Effector memory CD4-positive, alpha-beta T cell (primary cell): ENCODE measurements around the gene SIL1.

ENCODE experiments used
- DNase-seq, 3 donors: peaks; one replicate each; pipeline ENCODE4 v3.0.0-alpha.2; 2020
- H3K27ac ChIP-seq: 2 replicates; pipeline ENCODE4 v1.7.0; 2013; ENCODE audit warnings: mild to moderate bottlenecking, low read length, moderate library complexity; ENCODE audit not compliant: insufficient read depth, poor library complexity, severe bottlenecking
- H3K27me3 ChIP-seq: replicated peaks from 2 replicates; pipeline ENCODE4 v1.7.0; 2013; ENCODE audit warnings: mild to moderate bottlenecking, low read length; ENCODE audit not compliant: insufficient read depth, control insufficient read depth, poor library complexity, severe bottlenecking
- H3K36me3 ChIP-seq: 2 replicates; pipeline ENCODE4 v1.7.0; 2013; ENCODE audit warnings: mild to moderate bottlenecking, low read length, moderate library complexity; ENCODE audit not compliant: control insufficient read depth, insufficient read depth
- H3K4me1 ChIP-seq: 2 replicates; pipeline ENCODE4 v1.7.0; 2013; ENCODE audit warnings: low read length, mild to moderate bottlenecking; ENCODE audit not compliant: control insufficient read depth, insufficient read depth, poor library complexity, severe bottlenecking
- H3K4me3 ChIP-seq: 2 replicates; pipeline ENCODE4 v1.7.0; 2013; ENCODE audit warnings: low read length, low read depth, mild to moderate bottlenecking; ENCODE audit not compliant: insufficient read depth, poor library complexity, severe bottlenecking
- H3K9me3 ChIP-seq: 2 replicates; pipeline ENCODE4 v1.7.0; 2013; ENCODE audit warnings: mild to moderate bottlenecking, low read length, moderate library complexity; ENCODE audit not compliant: control insufficient read depth

Gene SIL1

DNA sequence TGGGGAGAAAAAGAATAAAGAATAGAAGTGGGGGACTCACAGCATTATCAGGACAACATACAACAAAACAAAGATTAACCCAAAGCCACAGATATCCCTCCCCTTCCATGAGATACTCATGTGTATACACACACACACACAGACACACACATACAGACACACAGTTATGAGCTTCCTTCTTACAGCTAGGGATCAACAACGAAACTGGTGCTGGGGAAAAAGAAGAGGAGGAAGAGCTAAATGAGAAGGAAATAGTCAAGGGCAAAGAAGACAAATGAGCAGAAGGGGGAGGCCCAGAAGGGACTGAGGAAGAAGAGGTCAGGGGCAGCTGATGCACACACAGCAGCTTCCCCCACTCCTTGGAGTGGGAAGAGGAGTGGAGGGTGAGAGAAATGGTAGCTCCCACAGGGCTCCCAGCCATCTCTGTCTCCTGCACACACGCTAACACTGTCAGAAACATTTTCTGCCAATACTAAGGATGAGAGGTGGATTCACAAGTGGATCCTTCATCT lies 66.2 kb downstream of the SIL1 start:
- DNase-seq = no peak
- H3K4me3 ChIP-seq = no peak overlapping the region
- H3K27ac ChIP-seq = no peak overlapping the region
- H3K9me3 ChIP-seq = no peaks in the 10 kb centered on the region
- no peaks in the 10 kb centered on the region for H3K4me1 ChIP-seq
- H3K36me3 ChIP-seq = no peaks in the 10 kb centered on the region
- no peaks in the 10 kb centered on the region for H3K27me3 ChIP-seq

DNA sequence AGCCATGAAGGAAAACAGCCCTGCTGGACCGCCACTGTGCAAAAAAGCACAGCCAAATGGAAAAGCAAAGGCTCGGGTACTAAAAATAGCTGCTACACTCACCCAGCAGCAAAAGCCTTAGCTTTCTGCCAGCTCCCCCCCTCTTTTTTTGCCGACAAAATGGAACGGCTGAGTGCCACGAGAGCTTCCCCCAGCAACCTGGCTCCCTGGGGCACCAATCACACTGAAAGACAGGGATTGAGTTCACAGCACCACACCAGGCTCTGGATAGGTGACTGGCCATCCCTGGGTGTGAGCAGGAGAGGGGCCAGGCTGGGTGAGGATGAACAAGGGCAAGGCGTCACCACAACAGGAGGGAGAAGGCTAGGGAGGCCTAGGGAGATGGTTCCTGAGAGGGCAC lies 66.7 kb downstream of the SIL1 start:
- no peak overlapping the region for H3K27ac ChIP-seq
- no peaks in the 10 kb centered on the region for H3K36me3 ChIP-seq
- no peaks in the 10 kb centered on the region for H3K27me3 ChIP-seq
- no peak overlapping the region for H3K4me3 ChIP-seq
- H3K4me1 ChIP-seq = no peaks in the 10 kb centered on the region
- DNase-seq = no peak
- no peaks in the 10 kb centered on the region for H3K9me3 ChIP-seq

DNA sequence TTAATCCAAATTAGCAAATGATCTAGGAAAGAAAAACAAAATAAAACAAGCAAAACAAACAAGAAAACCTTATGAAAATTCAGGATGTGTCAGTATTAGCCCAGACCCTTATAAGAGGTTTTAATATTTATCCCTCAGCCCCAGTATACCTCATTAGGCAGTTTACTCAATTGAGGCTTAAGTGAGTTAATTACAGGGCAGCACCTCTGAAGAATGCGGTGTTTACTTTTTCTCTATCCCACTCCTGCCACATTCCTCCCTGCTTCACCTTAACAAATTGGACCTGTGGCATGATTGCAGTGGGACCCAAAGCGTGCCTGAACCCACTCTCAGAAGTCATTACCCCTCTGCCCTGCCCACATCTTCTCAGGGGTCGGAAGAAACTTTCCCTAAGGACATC lies 67.1 kb downstream of the SIL1 start:
- Histone ChIP-seq H3K36me3 (no peaks in the 10 kb centered on the region), H3K9me3 (no peaks in the 10 kb centered on the region), H3K4me1 (no peaks in the 10 kb centered on the region), H3K27me3 (no peaks in the 10 kb centered on the region), H3K27ac (no peak overlapping the region), H3K4me3 (no peak overlapping the region)
- DNase-seq = no peak

DNA sequence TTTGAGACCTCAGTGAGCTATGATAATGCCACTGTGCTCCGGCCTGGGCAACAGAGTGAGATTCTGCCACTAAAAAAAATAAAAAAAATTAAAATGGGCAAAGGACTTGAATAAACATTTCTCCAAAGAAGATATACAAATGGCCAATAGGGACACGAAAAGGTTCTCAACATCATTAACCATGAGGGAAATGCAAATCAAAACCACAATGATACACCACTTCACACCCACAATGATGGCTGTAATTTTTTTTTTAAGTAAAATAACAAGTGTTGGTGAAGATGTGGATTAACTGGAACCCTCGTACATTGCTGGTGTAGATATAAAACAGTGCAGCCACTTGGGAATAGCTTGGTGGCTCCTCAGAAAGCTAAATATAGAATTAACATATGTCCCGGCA lies 68.0 kb downstream of the SIL1 start:
- no peak overlapping the region for H3K4me3 ChIP-seq
- no peaks in the 10 kb centered on the region for H3K36me3 ChIP-seq
- no peaks in the 10 kb centered on the region for H3K9me3 ChIP-seq
- H3K27me3 ChIP-seq = no peaks in the 10 kb centered on the region
- H3K27ac ChIP-seq = no peak overlapping the region
- DNase-seq = no peak
- no peaks in the 10 kb centered on the region for H3K4me1 ChIP-seq

DNA sequence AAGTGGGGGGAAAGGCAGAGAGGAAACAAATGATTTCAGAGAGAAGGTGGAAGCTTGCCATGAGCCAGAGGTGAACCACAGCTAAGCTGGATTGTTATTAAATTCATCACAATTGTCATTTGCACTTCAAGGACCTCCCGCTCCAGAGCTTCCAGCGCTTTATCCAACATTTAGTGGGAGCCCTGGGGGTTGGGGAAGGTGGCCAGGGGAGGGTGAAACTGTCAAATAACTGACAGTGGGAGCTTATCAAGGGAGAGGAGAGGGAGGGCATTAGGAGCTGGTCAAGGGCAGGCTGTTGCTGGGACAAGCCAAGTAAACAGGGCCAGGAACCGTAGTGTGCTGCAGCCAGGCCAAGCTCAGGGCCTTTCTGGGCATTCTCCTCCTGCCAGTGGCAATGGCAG lies 71.5 kb downstream of the SIL1 start:
- H3K9me3 ChIP-seq = no peaks in the 10 kb centered on the region
- H3K36me3 ChIP-seq = no peaks in the 10 kb centered on the region
- no peaks in the 10 kb centered on the region for H3K4me1 ChIP-seq
- no peaks in the 10 kb centered on the region for H3K27me3 ChIP-seq
- no peak overlapping the region for H3K27ac ChIP-seq
- H3K4me3 ChIP-seq = no peak overlapping the region
- DNase-seq = no peak

DNA sequence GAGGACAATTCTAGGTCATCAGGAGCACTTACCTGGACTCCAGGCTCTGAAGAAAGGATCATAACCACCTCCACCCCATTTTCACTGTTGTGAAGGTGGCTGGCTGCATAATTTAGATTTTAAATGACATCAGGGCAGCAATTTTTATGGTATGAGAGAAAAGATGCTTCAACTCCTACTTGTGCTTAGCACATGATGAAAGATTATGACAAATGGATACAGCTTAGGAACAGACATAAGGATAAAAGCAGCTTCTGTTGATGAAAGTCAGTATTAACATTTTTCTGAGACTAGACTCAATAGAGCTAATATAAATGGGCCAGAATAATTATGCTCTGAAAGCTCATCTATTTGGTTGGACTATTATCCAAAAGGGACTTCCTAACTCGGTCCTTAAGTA lies 72.2 kb downstream of the SIL1 start:
- no peaks in the 10 kb centered on the region for H3K9me3 ChIP-seq
- H3K4me3 ChIP-seq = no peak overlapping the region
- H3K27ac ChIP-seq = no peak overlapping the region
- no peak for DNase-seq
- no peaks in the 10 kb centered on the region for H3K27me3 ChIP-seq
- H3K4me1 ChIP-seq = no peaks in the 10 kb centered on the region
- no peaks in the 10 kb centered on the region for H3K36me3 ChIP-seq

DNA sequence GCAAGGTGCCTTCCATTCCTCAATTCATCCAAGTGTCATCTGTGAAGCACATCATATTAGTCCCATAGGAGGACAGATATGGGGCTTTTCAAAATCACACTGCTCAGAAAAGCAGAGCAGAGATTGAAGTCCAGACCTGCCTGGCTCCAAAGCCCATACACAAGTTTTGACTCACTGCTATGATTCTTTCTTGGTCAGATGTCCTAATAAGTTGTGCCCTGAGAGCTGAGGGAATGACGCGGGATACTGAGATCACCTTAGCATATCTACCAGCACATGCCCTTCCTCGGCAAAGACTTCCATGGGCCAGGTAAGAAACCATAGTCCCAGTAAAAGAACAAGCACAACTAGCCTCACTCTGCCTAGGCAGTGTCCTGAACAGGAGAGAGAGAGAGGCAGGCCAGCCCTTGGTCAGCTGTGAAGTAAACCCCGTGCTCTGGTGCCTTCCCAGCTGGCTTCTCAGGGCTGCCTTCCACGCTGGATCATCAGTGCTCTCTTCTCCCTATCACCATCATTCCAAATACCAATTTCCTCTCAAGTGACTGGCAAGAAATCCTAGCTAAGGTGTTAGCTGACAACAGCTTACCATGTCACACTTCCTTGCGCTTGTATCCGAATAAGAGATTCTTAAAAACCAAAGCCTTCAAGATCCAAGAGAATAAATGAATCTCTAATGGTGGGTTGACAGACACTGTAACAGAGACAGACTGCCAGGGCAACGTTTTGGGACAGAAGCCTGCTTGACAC lies 73.2 kb downstream of the SIL1 start:
- DNase-seq = no peak
- no peaks in the 10 kb centered on the region for H3K9me3 ChIP-seq
- no peak overlapping the region for H3K4me3 ChIP-seq
- no peaks in the 10 kb centered on the region for H3K4me1 ChIP-seq
- peaks cover 9% of the 10 kb centered on the region for H3K36me3 ChIP-seq
- H3K27ac ChIP-seq = no peak overlapping the region
- H3K27me3 ChIP-seq = no peaks in the 10 kb centered on the region

DNA sequence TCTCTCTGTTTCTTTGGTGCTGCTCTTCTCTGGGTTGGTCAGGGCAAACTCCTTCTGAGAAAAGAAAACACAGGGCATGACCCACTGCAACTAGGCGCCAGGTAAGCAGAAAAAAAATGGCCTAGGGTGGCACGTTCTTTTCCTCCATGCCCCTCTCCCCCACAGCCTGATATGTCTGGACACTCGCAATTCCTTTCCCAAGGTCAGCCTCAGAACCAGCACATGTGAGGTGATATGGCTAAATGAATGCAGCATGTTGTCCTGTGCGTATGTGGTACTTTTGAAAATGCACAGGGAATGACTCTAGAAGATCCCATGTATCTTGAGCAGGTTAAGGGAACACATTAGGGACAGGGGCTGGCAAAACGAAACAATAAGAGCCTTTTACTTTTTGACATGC lies 77.0 kb downstream of the SIL1 start:
- H3K4me1 ChIP-seq = no peaks in the 10 kb centered on the region
- H3K27ac ChIP-seq = no peak overlapping the region
- no peak overlapping the region for H3K4me3 ChIP-seq
- no peaks in the 10 kb centered on the region for H3K27me3 ChIP-seq
- H3K36me3 ChIP-seq = peaks cover 10% of the 10 kb centered on the region
- no peak for DNase-seq
- no peaks in the 10 kb centered on the region for H3K9me3 ChIP-seq

DNA sequence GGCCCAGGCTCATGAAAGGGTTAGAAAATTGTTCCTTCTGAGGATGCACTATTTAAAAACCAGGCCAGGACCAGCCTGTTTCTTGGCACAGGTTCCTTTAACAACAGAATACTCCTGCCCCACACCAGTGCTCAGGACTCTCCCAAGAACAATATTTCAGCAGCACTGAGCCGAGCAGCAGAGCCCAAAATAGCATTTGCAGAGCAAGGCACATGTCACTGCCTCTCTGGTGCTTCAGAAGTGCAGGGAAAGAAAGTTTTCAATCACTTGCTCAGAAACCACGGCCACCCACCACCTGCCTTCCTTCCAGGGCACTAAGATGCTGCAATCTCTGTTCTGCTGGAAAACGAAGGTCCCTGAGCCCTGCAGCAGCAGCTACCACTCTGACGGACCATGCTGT lies 77.6 kb downstream of the SIL1 start:
- peaks cover 10% of the 10 kb centered on the region for H3K36me3 ChIP-seq
- DNase-seq = no peak

DNA sequence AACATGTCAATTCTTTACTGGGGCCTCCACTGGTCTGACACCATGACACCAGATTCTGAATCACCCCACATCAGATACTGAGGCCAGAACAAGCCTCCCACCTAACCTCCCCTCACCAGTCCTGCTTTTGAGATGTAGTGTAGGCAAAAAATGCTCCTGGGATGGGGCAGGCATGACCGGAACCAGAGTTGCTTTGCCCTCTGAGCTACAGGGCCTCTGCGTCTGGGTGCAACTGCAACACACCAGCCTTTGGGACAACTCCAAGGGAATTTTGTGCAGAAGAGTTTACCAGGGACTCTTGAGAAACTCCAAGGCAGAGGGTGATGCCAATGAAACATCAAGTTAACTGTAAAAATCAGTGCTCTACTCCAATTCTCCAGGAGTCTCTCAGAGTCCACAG lies 79.4 kb downstream of the SIL1 start:
- H3K27me3 ChIP-seq = no peaks in the 10 kb centered on the region
- no peak overlapping the region for H3K27ac ChIP-seq
- H3K9me3 ChIP-seq = no peaks in the 10 kb centered on the region
- H3K4me3 ChIP-seq = no peak overlapping the region
- H3K4me1 ChIP-seq = no peaks in the 10 kb centered on the region
- no peak for DNase-seq
- peaks cover 10% of the 10 kb centered on the region for H3K36me3 ChIP-seq

More for the DNA sequence above, 77.6 kb downstream of the SIL1 start:
- no peaks in the 10 kb centered on the region for H3K4me1 ChIP-seq
- no peak overlapping the region for H3K4me3 ChIP-seq
- H3K27me3 ChIP-seq = no peaks in the 10 kb centered on the region
- no peak overlapping the region for H3K27ac ChIP-seq
- H3K9me3 ChIP-seq = no peaks in the 10 kb centered on the region
